ENCODE measurements around the gene CRAMP1.
"Not testable (repeated sequence)": the region's sequence is repeated elsewhere in the genome, so short reads cannot be mapped to it uniquely, and the experiment has no call there.

Gene CRAMP1

GRCh38 chr16:1581804-1582203 lies 30.4 kb upstream of the CRAMP1 start:
- Histone ChIP-seq H3K27ac (ENCODE audit: low read depth, low read length) (no peak overlapping the region), H3K4me1 (ENCODE audit: control insufficient read depth, insufficient read depth, low read length) (no peaks in the 10 kb centered on the region), H3K27me3 (ENCODE audit: control insufficient read depth, insufficient read depth, low read length) (no peaks in the 10 kb centered on the region), H3K9ac (ENCODE audit: low read length) (no peak overlapping the region), H3K36me3 (ENCODE audit: control insufficient read depth, insufficient read depth, low read length) (peaks cover 25% of the 10 kb centered on the region), H3K4me3 (ENCODE audit: low read length) (no peak overlapping the region)

- H3K27ac ChIP-seq (ENCODE audit: low read depth, low read length): no peak overlapping the region
- H3K27me3 ChIP-seq (ENCODE audit: control insufficient read depth, insufficient read depth, low read length): no peaks in the 10 kb centered on the region
- H3K9ac ChIP-seq (ENCODE audit: low read length): no peak overlapping the region
- peaks cover 28% of the 10 kb centered on the region for H3K36me3 ChIP-seq (ENCODE audit: control insufficient read depth, insufficient read depth, low read length)
- no peak overlapping the region for H3K4me3 ChIP-seq (ENCODE audit: low read length)
- no peaks in the 10 kb centered on the region for H3K4me1 ChIP-seq (ENCODE audit: control insufficient read depth, insufficient read depth, low read length)
Measured at GRCh38 chr16:1583180-1583579, 29.0 kb upstream of the CRAMP1 start.

GRCh38 chr16:1584926-1585484 lies 27.2 kb upstream of the CRAMP1 start:
- H3K27ac ChIP-seq (ENCODE audit: low read depth, low read length): no peak overlapping the region
- H3K27me3 ChIP-seq (ENCODE audit: control insufficient read depth, insufficient read depth, low read length): no peaks in the 10 kb centered on the region
- no peak overlapping the region for H3K9ac ChIP-seq (ENCODE audit: low read length)
- H3K4me1 ChIP-seq (ENCODE audit: control insufficient read depth, insufficient read depth, low read length): no peaks in the 10 kb centered on the region
- H3K36me3 ChIP-seq (ENCODE audit: control insufficient read depth, insufficient read depth, low read length): peaks cover 25% of the 10 kb centered on the region
- no peak overlapping the region for H3K4me3 ChIP-seq (ENCODE audit: low read length)

- H3K27ac ChIP-seq (ENCODE audit: low read depth, low read length): no peak overlapping the region
- H3K4me3 ChIP-seq (ENCODE audit: low read length): no peak overlapping the region
- no peak overlapping the region for H3K9ac ChIP-seq (ENCODE audit: low read length)
- no peaks in the 10 kb centered on the region for H3K27me3 ChIP-seq (ENCODE audit: control insufficient read depth, insufficient read depth, low read length)
- peaks cover 14% of the 10 kb centered on the region for H3K36me3 ChIP-seq (ENCODE audit: control insufficient read depth, insufficient read depth, low read length)
- H3K4me1 ChIP-seq (ENCODE audit: control insufficient read depth, insufficient read depth, low read length): no peaks in the 10 kb centered on the region
Measured at GRCh38 chr16:1590366-1590765, 21.8 kb upstream of the CRAMP1 start.

GRCh38 chr16:1590930-1591705 lies 21.0 kb upstream of the CRAMP1 start:
- Histone ChIP-seq H3K9ac (ENCODE audit: low read length) (no peak overlapping the region), H3K27me3 (ENCODE audit: control insufficient read depth, insufficient read depth, low read length) (no peaks in the 10 kb centered on the region), H3K4me3 (ENCODE audit: low read length) (no peak overlapping the region), H3K27ac (ENCODE audit: low read depth, low read length) (no peak overlapping the region), H3K36me3 (ENCODE audit: control insufficient read depth, insufficient read depth, low read length) (peaks cover 12% of the 10 kb centered on the region), H3K4me1 (ENCODE audit: control insufficient read depth, insufficient read depth, low read length) (no peaks in the 10 kb centered on the region)

- Histone ChIP-seq H3K27me3 (ENCODE audit: control insufficient read depth, insufficient read depth, low read length) (no peaks in the 10 kb centered on the region), H3K27ac (ENCODE audit: low read depth, low read length) (no peak overlapping the region), H3K36me3 (ENCODE audit: control insufficient read depth, insufficient read depth, low read length) (peaks cover 3% of the 10 kb centered on the region)
Measured at GRCh38 chr16:1592446-1592845, 19.7 kb upstream of the CRAMP1 start.

GRCh38 chr16:1595511-1595910 lies 16.6 kb upstream of the CRAMP1 start:
- H3K27me3 ChIP-seq (ENCODE audit: control insufficient read depth, insufficient read depth, low read length); H3K9ac ChIP-seq (ENCODE audit: low read length); H3K36me3 ChIP-seq (ENCODE audit: control insufficient read depth, insufficient read depth, low read length); H3K4me3 ChIP-seq (ENCODE audit: low read length); H3K4me1 ChIP-seq (ENCODE audit: control insufficient read depth, insufficient read depth, low read length); H3K27ac ChIP-seq (ENCODE audit: low read depth, low read length): not testable (repeated sequence)

More at GRCh38 chr16:1592446-1592845, 19.7 kb upstream of the CRAMP1 start:
- Histone ChIP-seq H3K4me1 (ENCODE audit: control insufficient read depth, insufficient read depth, low read length) (no peaks in the 10 kb centered on the region), H3K4me3 (ENCODE audit: low read length) (no peak overlapping the region), H3K9ac (ENCODE audit: low read length) (no peak overlapping the region)

- H3K9ac ChIP-seq (ENCODE audit: low read length): no peak overlapping the region
- no peak overlapping the region for H3K4me3 ChIP-seq (ENCODE audit: low read length)
- no peak overlapping the region for H3K27ac ChIP-seq (ENCODE audit: low read depth, low read length)
- H3K36me3 ChIP-seq (ENCODE audit: control insufficient read depth, insufficient read depth, low read length): peaks cover 3% of the 10 kb centered on the region
- H3K4me1 ChIP-seq (ENCODE audit: control insufficient read depth, insufficient read depth, low read length): no peaks in the 10 kb centered on the region
- H3K27me3 ChIP-seq (ENCODE audit: control insufficient read depth, insufficient read depth, low read length): no peaks in the 10 kb centered on the region
Measured at GRCh38 chr16:1596516-1596915, 15.6 kb upstream of the CRAMP1 start.

- no peaks in the 10 kb centered on the region for H3K4me1 ChIP-seq (ENCODE audit: control insufficient read depth, insufficient read depth, low read length)
- no peaks in the 10 kb centered on the region for H3K27me3 ChIP-seq (ENCODE audit: control insufficient read depth, insufficient read depth, low read length)
- peaks cover 6% of the 10 kb centered on the region for H3K36me3 ChIP-seq (ENCODE audit: control insufficient read depth, insufficient read depth, low read length)
- no peak overlapping the region for H3K27ac ChIP-seq (ENCODE audit: low read depth, low read length)
- no peak overlapping the region for H3K9ac ChIP-seq (ENCODE audit: low read length)
- H3K4me3 ChIP-seq (ENCODE audit: low read length): no peak overlapping the region
Measured at GRCh38 chr16:1597154-1597553, 15.0 kb upstream of the CRAMP1 start.

- Histone ChIP-seq H3K36me3 (ENCODE audit: control insufficient read depth, insufficient read depth, low read length) (peaks cover 8% of the 10 kb centered on the region), H3K27me3 (ENCODE audit: control insufficient read depth, insufficient read depth, low read length) (no peaks in the 10 kb centered on the region), H3K4me1 (ENCODE audit: control insufficient read depth, insufficient read depth, low read length) (no peaks in the 10 kb centered on the region), H3K4me3 (ENCODE audit: low read length) (no peak overlapping the region), H3K9ac (ENCODE audit: low read length) (no peak overlapping the region), H3K27ac (ENCODE audit: low read depth, low read length) (no peak overlapping the region)
Measured at GRCh38 chr16:1601031-1601430, 11.1 kb upstream of the CRAMP1 start.

- peaks cover 8% of the 10 kb centered on the region for H3K36me3 ChIP-seq (ENCODE audit: control insufficient read depth, insufficient read depth, low read length)
Measured at GRCh38 chr16:1601489-1601888, 10.7 kb upstream of the CRAMP1 start.

GRCh38 chr16:1602285-1602684 lies 9.9 kb upstream of the CRAMP1 start:
- Histone ChIP-seq H3K36me3 (ENCODE audit: control insufficient read depth, insufficient read depth, low read length) (peaks cover 8% of the 10 kb centered on the region), H3K4me3 (ENCODE audit: low read length) (no peak overlapping the region)

More at GRCh38 chr16:1601489-1601888, 10.7 kb upstream of the CRAMP1 start:
- Histone ChIP-seq H3K9ac (ENCODE audit: low read length) (no peak overlapping the region), H3K27me3 (ENCODE audit: control insufficient read depth, insufficient read depth, low read length) (no peaks in the 10 kb centered on the region), H3K4me1 (ENCODE audit: control insufficient read depth, insufficient read depth, low read length) (no peaks in the 10 kb centered on the region), H3K4me3 (ENCODE audit: low read length) (no peak overlapping the region), H3K27ac (ENCODE audit: low read depth, low read length) (no peak overlapping the region)

GRCh38 chr16:1606774-1607173 lies 5.4 kb upstream of the CRAMP1 start:
- peaks cover 3% of the 10 kb centered on the region for H3K36me3 ChIP-seq (ENCODE audit: control insufficient read depth, insufficient read depth, low read length)
- no peak overlapping the region for H3K27ac ChIP-seq (ENCODE audit: low read depth, low read length)
- H3K4me3 ChIP-seq (ENCODE audit: low read length): no peak overlapping the region
- peaks cover 11% of the 10 kb centered on the region for H3K4me1 ChIP-seq (ENCODE audit: control insufficient read depth, insufficient read depth, low read length)
- H3K9ac ChIP-seq (ENCODE audit: low read length): no peak overlapping the region
- H3K27me3 ChIP-seq (ENCODE audit: control insufficient read depth, insufficient read depth, low read length): no peaks in the 10 kb centered on the region

More at GRCh38 chr16:1602285-1602684, 9.9 kb upstream of the CRAMP1 start:
- Histone ChIP-seq H3K9ac (ENCODE audit: low read length) (no peak overlapping the region), H3K27ac (ENCODE audit: low read depth, low read length) (no peak overlapping the region), H3K27me3 (ENCODE audit: control insufficient read depth, insufficient read depth, low read length) (no peaks in the 10 kb centered on the region), H3K4me1 (ENCODE audit: control insufficient read depth, insufficient read depth, low read length) (no peaks in the 10 kb centered on the region)

Measured in rectal smooth muscle tissue (tissue), 1 donor.